ENCODE measurements around the gene MIER3. TPM values are rescaled to one million over a fixed set of nuclear protein-coding genes. Genes with fewer than 3 reads are reported as not detected.

The MIER3 gene
- total RNA-seq (2014; rRNA removed) (5.8 and 6.5 TPM in 2 replicates), Bru-seq, nascent RNA (percentile 72 among the genes with signal in this experiment), BruChase-seq, experiment 1, labeled RNA remaining after a 6-hour chase (percentile 75 among the genes with signal in this experiment), BruChase-seq, experiment 2, labeled RNA remaining after a 2-hour chase (percentile 84 among the genes with signal in this experiment)
- long read RNA-seq, partial matches to known transcripts, result 3 of 3 reads
- long read RNA-seq, other reads (novel, unspliced or antisense), result 0 of 3 reads

- H3K27ac ChIP-seq (ENCODE audit: low read length), result no peak within 1 kb of the TSS
- H3K9ac ChIP-seq (ENCODE audit: low read length), result peak within 1 kb of the TSS; percentile 62; the same call in 1 of the 2 replicates
- intact Hi-C loops (cut with micrococcal nuclease), result loop anchor here (1.0 to 5.0 kb wide), 3 partner anchors 42 to 270 kb away; no protein-coding TSS in a partner anchor
- peak within 1 kb of the TSS; percentile 97 for H2AFZ ChIP-seq (ENCODE audit: low read length)
- no peaks in the 10 kb centered on the region for H4K20me1 ChIP-seq (ENCODE audit: low read length)
- H3K9me3 ChIP-seq (ENCODE audit: low read length), result no peaks in the 10 kb centered on the region
- peaks cover 21% of the 10 kb centered on the region for H3K79me2 ChIP-seq (ENCODE audit: low read length)
- DNase-seq (peak; percentile 62), ATAC-seq (peak; percentile 91)
- 0 out of 2 replicates have a peak, but pooled peaks cover 6% of the 10 kb centered on the region for H3K4me1 ChIP-seq (ENCODE audit: insufficient read depth, low read length)
- peak within 1 kb of the TSS; percentile 75 for H3K4me3 ChIP-seq (ENCODE audit: low read length)
- no peaks in the 10 kb centered on the region for H3K9me2 ChIP-seq (replicated peaks; ENCODE audit: low read length)
- TF ChIP-seq EZH2phosphoT487 (IDR thresholded peaks at IDR 0.05; ENCODE audit: borderline replicate concordance, low read length) (no peak), CTCF (conservative IDR thresholded peaks at IDR 0.05; ENCODE audit: low read depth, low read length) (no peak), EZH2 (IDR thresholded peaks at IDR 0.05; ENCODE audit: low read length, unreplicated experiment) (no peak)
- H3K4me2 ChIP-seq (ENCODE audit: low read length), result peak within 1 kb of the TSS; percentile 95
- no TSS peak for BruUV-seq (replicated peaks)
- H3K27me3 ChIP-seq (ENCODE audit: low read length), result peaks cover 9% of the 10 kb centered on the region; the same call in 1 of the 2 replicates
- ChIA-PET CTCF (no interaction called here), POLR2A (ENCODE audit: unreplicated experiment) (no interaction called here)
- no peaks in the 10 kb centered on the region for H3F3A ChIP-seq (ENCODE audit: low read length, unreplicated experiment)
- no peaks in the 10 kb centered on the region for H3K36me3 ChIP-seq (ENCODE audit: low read depth, low read length)
Observed at GRCh38 chr5:56951946-56952691, at the start of gene MIER3. Gene MIER3, minus strand, starts transcription at chr5:56952123. Its CDS starts 21 bp downstream, at chr5:56952102.

GRCh38 chr5:56995596-56995995 is 43.7 kb upstream of the MIER3 start:
- BruUV-seq (replicated peaks), result no TSS peak
- H3K9me2 ChIP-seq (replicated peaks; ENCODE audit: low read length), result no peaks in the 10 kb centered on the region
- H3K27ac ChIP-seq (ENCODE audit: low read length), result no peak overlapping the region
- TF ChIP-seq EZH2phosphoT487 (IDR thresholded peaks at IDR 0.05; ENCODE audit: borderline replicate concordance, low read length) (no peak), CTCF (conservative IDR thresholded peaks at IDR 0.05; ENCODE audit: low read depth, low read length) (no peak), EZH2 (IDR thresholded peaks at IDR 0.05; ENCODE audit: low read length, unreplicated experiment) (no peak)
- H3K9me3 ChIP-seq (ENCODE audit: low read length), result no peaks in the 10 kb centered on the region
- no peak overlapping the region for H3K4me2 ChIP-seq (ENCODE audit: low read length)
- no peaks in the 10 kb centered on the region for H3K36me3 ChIP-seq (ENCODE audit: low read depth, low read length)
- H3K79me2 ChIP-seq (ENCODE audit: low read length), result no peaks in the 10 kb centered on the region
- intact Hi-C loops (cut with micrococcal nuclease), result no loop called here
- no peaks in the 10 kb centered on the region for H3F3A ChIP-seq (ENCODE audit: low read length, unreplicated experiment)
- POLR2A ChIA-PET (ENCODE audit: unreplicated experiment), result no interaction called here
- H4K20me1 ChIP-seq (ENCODE audit: low read length), result no peaks in the 10 kb centered on the region
- H3K9ac ChIP-seq (ENCODE audit: low read length), result no peak overlapping the region
- CTCF ChIA-PET, result interaction anchor here (0.6 kb wide), 1 partner anchor 96 kb away, joined by 3 read pairs; no protein-coding TSS in a partner anchor
- ATAC-seq, result no peak
- no peaks in the 10 kb centered on the region for H3K4me1 ChIP-seq (ENCODE audit: insufficient read depth, low read length)
- no peaks in the 10 kb centered on the region for H3K27me3 ChIP-seq (ENCODE audit: low read length)
- DNase-seq, result no peak
- H3K4me3 ChIP-seq (ENCODE audit: low read length), result no peak overlapping the region
- no peak overlapping the region for H2AFZ ChIP-seq (ENCODE audit: low read length)
